ENCODE results near the gene SYNE1.

SYNE1 gene

DNA sequence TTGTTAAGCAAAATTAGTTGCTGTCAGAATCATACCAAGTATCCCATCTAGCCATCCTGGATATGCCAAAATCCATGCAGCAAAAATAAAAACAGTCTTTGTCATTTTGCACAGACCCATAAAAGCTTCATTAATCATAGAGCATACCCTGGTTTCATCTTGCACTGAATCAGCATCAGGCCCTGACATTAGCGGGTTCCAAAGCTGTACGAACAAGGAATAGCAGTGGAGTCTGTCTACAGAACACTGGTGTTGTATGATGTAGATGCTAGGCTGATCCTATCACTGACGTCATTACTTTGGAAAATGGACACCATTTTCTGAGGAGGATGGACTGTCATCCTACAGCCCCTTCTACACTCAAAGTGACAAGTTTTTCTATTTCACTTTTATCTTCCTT, 514.1 kb downstream of the SYNE1 start:
- no peak for DNase-seq

DNA sequence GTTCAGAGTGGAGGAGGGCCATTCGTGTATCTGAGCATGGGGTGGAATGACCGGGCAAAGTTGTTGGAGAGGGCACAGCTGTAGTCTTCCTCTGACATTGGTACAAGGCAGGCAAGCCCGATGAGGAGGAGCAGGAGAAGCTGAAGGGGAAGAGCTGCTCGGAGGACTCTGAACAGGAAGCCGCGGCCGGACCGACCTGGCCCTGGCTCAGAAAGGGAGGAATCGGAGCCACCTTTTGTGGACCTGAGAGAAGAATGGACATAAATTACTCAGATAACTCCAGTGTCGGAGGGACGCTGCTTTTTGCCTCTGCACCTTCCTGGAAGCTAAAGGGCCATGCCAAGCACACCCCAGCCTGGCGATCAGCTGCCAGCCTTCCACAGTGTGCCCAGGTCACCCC, 514.7 kb downstream of the SYNE1 start:
- no peak for DNase-seq

DNA sequence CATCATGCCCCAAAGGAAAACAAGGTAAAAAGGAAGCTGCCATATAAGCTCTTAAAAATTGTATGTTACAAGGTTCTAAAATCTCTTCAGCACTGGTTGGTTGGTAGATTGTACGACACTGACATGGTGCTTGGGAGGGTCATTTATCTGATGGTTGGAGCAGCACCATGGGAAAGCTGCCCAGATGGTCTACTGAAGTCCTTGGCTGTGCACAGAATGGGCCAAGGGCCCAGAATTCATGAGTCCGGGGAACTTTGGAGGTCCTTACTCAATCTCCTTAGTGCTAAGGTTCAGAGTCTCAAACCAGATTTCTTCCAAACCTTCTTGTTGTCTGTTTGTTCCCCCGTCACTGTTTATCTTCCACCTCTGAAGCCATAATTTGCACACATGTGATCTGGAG, 515.3 kb downstream of the SYNE1 start:
- DNase-seq, result no peak

DNA sequence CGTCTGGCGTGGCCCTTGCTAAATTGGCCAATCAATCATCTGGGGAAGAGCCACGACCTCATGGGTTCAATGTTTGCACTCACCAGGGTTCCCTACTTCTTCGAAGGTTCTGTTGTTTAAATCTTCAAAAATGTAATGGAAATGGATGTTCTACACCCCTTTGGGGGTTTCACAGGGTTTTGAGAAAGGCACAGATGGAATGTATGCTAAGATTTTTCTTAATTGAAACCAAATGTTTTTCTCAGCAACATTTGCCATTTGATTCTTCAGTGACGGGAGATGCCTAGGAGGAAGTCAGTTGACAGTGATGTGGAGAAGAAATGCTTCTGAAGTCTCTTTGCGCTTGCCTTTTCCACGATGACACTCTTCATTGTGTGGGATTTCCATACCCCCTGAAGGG, 517.3 kb downstream of the SYNE1 start:
- DNase-seq, result no peak

DNA sequence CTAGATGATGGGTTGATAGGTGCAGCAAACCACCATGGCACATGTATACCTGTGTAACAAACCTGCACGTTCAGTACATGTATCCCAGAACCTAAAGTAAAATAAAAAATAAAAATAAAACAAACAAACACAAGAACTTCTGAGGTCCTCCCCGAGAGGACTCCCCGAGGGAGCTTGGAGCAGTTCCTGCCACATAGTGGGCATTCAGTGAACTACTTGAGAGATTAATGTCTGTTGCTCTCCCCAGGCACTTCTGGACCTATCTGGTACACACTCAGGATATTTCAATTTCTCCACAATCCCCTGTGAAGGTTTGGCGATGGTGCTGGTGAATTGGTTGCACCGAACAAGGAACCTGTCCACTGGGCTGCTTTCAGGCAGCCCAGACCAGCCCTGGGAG, 518.5 kb downstream of the SYNE1 start:
- DNase-seq, result no peak

DNA sequence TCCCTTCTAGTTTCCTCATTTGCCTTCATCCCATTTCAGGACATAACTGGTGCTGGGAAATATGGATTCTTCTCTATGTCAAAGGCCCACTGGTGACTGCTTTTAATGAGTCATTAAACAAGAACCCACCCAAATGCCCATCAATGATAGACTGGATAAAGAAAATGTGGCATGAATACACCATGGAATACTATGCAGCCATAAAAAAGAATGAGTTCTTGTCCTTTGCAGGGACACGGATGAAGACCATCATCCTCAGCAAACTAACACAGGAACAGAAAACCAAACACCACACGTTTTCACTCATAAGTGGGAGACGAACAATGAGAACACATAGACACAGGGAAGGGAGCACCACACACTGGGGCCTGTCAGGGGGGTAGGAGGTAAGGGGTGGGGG, 518.9 kb downstream of the SYNE1 start:
- no peak for DNase-seq

DNA sequence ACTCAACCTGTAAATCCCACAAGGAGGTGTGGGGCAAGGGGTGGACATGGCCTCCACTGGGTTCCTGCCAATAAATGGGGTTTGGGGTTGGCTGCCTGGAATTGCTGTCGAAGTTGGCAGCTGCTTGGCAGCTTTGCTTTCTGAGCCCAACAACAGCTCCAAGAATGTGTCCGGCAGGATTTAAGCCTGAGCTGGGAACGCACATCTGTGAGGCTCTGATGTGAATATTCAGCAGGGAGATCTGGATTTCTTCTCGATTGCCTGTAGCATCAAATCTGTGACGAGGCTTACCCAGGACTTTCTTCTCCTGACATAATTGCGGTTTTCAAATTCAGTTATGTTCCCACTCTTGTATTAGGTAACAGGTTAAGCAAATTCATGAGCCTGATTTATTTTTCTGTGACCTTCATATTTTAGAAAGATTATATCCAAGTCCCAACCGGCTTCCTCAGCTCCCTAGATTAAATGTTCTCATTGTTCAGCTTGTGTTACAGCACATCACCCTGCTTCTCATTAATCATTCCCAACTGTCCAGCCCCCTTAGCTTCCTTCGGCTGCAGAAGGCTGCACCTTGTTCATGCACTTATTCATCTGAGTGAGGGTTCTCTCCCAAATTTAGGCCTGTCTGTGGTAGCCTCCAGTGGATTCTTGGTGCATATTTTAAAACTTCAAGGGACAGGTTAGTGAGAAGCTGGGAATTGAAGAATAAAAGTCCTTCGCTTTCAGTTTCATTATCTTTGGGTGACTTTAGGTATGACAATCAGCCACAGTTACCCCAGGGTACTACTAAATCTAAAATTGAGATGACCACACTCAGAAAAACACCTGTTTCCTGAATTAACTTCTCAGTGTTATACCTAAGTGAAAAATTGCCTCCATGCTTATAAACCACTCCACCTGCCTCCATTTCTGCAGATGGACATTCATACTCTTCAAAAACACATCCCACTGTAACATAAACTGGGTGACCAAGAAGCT, 519.7 kb downstream of the SYNE1 start:
- no peak for DNase-seq

DNA sequence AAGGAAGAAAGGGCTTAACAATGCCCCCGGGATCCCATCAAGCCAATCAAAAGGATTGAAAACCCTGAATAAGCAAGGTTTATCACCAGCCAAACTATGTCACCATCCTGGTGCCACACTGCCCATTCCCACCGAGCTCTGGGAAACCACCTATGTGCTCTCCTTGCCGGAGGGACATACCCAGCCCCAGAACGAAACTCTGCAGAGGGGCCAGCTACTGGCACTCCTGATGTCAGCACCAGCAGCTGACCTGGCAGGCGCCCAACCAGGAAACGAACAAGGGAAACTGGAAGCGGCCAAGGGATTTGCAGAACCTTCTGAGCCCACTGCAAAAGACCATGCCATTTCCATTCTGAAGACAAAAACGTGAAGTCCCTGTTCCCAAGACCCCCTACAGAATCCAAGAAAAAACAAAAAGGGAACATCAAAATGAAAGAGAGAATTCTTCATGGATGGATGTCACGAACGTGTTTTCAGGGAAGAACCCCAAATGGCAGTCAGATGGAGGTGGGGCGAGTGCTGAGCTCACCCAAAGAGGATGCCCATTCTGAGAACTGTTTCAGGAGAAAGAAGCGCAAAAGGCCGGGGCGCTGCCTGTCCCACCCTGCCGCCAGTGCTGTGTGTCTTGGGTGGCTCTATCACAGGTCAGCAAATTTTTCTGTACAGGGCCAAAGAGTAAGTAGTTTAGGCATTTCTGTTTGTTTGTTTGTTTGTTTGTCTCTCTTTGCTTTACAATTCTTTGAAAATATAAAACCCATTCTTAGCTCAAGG, 524.5 kb downstream of the SYNE1 start:
- DNase-seq, result no peak

DNA sequence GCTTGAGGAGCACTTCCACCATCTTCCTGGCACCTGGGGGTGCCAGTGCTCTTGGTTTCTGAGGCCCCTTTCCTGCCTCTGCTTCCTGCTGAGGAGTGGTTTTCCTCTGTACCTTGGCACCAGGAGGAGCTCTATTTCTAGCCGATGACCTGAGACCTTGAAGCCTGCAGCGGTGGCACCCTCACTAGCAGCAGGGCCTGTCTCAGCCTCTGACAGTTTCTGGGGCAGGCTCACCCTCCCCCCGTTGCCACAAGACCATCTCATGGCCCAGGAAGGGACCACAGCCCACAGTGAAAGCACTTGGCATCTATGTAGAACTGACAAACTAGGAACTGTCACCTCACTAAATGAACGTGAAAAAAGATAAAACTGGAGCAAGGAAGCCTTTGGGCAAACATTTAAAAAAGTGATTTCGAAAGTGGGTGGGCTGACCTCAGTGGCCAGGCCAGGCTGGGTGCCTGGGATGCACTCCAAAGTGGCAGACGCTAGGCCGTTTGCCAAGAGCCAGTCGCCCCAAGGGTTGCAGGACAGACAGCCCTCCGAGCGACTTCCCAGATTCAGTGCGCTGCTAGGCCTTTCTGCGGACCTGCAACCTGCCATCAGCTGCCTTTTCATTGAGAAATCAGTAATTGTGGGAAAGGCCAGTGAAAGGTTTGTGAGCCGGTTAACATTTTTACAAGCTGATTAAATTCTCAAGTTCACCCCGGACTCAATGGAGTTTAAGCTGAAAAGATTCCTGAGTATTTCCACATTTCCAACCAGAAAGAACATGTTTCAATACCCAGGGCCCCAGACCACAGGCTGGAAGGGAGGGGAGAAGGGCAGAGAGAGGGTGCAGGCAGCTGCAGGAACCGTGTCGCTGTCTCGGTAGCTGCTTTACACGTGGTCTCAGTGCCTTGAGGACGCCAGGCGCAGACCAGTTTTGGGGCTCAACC, 526.0 kb downstream of the SYNE1 start:
- no peak for DNase-seq

DNA sequence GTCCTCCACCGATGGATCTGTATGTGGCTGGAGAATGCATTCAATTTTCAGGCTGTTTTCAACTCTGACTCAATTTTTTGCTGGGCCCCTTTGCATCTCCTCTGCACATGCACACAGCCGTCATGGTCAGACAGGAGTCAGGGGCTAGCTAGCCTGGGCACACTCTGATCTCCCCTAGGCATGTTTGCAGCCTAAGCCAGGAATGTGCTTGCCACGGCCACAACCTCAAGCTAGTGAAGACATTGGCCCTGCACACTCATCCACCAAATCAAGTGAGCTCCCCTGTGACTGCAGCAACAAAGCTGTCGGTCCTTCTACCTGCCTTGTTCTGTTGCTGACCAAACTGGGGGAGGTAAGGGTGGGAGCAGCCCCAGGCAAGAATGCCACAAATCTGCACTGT, 529.2 kb downstream of the SYNE1 start:
- no peak for DNase-seq

DNA sequence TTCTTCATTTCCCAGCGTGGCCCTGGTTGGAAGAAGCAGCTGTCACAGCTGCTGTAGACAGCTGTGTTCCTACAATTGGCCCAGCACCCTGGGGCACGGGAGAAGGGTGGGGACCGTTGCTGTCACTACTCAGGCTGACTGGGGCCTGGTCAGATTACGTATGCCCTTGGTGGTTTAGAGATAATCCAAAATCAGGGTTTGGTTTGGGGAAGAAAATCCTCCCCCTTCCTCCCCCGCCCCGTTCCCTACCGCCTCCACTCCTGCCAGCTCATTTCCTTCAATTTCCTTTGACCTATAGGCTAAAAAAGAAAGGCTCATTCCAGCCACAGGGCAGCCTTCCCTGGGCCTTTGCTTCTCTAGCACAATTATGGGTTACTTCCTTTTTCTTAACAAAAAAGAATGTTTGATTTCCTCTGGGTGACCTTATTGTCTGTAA, 537.0 kb downstream of the SYNE1 start:
- no peak for DNase-seq

DNA sequence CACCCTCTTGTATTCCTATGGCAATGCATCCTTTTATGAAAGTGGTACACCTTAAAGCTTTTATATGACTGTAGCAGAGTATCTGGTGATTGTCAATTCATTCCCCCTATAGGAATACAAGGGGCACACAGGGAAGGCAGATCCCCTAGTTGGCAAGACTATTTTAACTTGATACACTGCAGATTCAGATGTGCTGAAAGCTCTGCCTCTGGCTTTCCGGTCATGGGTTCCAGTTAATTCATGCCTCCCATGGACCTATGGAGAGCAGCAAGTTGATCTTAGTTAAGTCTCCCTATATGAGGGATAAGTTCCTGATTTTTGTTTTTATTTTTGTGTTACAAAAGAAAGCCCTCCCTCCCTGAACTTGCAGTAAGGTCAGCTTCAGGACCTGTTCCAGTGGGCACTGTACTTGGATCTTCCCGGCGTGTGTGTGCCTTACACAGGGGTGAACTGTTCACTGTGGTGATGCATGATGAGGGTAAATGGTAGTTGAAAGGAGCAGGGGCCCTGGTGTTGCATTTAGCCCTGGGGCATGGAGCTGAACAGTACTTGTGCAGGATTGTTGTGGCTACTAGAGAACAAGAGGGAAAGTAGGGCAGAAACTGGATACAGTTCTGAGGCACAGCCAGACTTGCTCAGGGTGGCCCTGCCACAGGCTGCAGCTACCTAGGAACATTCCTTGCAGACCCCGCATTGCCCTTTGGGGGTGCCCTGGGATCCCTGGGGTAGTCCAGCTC, 537.5 kb downstream of the SYNE1 start:
- DNase-seq, result no peak

DNA sequence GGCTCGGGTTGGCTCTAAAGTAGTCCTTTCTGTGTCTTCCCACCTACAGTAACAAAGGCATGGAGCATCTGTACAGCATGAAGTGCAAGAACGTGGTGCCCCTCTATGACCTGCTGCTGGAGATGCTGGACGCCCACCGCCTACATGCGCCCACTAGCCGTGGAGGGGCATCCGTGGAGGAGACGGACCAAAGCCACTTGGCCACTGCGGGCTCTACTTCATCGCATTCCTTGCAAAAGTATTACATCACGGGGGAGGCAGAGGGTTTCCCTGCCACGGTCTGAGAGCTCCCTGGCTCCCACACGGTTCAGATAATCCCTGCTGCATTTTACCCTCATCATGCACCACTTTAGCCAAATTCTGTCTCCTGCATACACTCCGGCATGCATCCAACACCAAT, 538.5 kb downstream of the SYNE1 start:
- DNase-seq, result no peak

DNA sequence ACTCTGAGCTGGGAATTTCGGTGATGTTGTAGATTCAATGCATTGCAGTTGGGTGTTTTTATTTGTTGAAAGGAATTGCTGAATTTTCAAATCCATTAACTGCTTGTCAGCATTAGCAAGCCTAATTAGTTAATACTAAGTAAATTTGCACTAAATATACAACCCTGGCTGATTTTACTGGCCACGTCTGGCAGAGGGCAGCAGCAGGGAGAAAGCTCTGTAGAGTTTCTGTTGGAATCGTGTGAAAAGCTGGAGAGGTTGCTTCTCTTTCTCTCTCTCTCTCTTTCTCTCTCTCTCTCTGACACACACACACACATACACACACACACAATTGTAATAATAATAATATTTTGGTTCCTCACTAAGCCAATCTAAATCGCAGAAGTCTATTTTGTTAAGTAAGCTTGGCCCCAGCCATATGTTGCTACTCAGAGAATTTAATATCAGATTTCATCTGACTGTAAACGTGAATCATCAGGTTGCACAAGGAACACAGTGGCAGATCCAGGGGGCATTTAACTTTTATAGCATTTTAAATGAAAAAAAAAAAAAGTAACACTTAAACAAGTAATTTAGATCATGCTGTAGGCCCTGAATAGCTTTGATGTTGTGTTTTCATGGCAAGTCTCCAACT, 540.2 kb downstream of the SYNE1 start:
- no peak for DNase-seq

DNA sequence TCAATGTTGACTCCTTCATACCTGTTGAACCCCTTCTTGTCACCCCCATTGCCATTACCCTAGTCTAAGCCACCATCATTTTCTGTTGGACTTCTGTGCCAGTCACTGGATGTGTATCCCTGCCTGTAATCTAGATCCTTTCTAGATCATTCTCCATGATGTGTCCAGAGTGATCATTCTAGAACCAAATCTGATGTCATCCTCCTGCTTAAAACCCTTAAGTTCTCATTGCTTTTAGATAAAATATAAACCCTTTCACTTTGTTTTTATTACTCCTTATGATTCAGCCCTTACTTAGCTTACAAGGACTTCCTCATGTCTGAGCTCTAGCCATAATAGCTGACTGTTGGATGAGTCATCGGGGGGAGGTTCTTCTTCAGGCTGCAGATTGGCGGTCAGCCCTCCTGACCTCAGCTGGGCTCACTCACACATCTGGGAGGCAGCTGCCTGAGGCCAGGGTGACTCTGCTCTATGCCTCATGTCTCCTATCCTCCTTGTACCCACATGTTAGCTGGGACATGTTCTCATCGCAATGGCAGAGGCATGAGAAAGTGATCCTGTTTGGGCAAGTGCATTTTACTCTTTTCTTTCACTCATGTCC, 542.1 kb downstream of the SYNE1 start:
- DNase-seq, result no peak

DNA sequence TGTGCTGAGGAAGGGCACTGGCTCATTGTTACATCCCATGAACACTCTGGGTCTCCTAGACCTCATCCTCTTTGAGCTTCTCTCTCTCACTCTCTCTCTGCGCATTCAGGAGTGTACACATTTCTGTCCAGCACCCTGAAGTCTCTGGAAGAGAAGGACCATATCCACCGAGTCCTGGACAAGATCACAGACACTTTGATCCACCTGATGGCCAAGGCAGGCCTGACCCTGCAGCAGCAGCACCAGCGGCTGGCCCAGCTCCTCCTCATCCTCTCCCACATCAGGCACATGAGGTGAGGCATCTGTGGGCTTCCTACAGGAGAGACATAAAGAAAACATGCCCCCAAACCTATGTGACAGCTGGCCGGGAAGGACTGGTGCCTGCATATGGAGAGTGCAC, 542.9 kb downstream of the SYNE1 start:
- DNase-seq, result no peak

DNA sequence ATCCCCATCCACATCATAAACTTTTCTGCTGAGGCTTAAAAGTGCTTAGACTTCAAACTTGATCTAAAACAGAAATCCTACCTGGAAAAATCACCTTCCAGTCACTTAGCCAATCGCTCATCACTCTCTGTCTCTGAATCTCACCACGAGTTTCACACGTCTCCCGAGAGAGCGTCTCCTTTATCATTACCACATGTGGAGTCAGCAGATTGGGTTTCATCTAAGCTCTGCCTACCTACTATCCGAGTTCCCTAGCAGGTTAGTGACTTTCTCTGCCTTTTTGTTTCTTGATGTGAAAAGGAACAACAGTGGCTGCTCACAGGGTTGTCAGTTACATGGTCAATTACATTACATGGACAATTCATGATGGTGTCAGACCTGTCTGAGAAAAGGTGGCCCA, 543.5 kb downstream of the SYNE1 start:
- DNase-seq, result no peak

DNA sequence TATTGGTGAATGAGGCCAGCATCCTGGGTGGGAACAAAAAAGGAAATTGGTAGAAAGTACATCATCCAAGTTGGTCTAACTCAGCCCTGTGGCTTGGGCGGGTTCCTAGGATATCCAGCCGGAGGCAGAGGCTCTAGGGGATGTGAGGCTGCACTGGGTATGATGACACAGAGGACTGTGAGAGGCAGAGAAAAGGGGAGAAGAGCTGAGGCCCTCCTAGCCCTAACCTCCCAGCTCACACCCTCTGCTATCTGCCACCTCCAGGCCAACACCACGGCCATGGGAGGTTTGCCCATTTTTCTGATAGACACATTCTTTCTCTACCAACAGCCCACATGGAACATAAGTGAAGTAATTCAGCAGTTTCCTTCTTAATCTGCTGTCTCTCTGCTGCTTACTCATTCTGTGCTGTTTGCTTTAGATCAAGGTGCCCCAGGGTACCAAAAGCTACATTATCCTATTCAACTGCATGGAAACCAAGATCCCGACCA, 545.3 kb downstream of the SYNE1 start:
- DNase-seq, result no peak

DNA sequence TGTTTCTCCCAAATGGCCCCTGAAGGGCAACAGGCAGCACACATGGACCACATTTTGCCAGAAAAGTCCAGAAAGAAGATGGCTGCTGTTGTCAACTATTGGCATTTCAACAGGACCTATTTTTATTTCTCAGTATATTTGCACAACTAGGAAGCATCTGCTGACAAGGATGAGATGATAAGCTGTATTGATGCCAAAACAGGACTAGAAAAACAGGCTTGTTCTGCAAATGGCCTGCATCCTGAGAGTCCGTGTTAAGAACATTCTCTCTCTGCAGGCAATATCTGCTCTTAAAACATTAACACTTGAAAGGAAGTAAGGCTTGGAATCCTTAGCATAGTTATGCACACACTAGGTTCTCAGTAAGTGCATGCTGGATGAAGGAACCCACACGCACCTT, 546.0 kb downstream of the SYNE1 start:
- DNase-seq, result no peak

DNA sequence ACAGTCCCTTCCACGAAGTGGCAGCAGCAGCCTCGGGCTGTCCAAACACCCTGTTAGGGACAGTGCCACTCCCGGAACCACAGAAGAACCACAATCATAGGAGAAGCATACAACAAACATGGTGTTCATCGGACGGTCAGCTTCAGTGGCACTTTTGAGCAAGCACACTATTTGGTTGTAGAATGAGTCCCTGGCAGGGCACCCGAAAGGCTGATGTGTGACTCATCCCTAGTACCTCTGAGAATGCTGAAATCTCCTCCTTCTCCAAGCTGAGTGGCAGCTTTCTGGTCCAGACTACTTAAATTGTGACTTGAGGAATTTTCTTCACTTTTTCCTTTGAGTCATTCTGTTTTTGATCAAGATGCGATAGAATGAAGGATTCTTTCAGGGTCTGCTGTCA, 547.2 kb downstream of the SYNE1 start:
- DNase-seq, result no peak

DNA sequence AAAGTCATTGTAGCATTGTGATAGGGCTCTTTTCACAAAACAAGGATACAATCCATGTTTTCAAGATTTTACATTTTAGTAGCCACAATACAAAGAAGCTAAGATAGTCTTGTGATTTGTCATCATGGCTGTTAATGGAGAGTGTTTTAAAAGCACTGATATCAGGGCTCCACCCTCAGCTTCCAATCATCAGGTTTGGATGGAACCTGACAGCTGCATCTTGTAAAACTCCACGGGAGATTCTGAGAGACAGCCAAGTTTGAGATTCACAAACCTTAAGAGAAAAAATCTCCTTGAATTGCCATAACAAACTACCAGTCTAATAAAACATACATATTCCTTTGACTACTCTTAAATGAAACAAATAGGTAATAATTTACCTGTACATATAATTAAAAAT, 549.5 kb downstream of the SYNE1 start:
- DNase-seq, result no peak

Measured in stimulated activated CD4-positive, alpha-beta T cell treated with anti-CD3 and anti-CD28 coated beads, Interleukin-2, amount 100 ng/mL, for 48 hours (primary cell).